Suprapubic skin (tissue), 4 donors: ENCODE data around the gene SERPINF2. TPM values are rescaled to one million over a fixed set of nuclear protein-coding genes. Genes with fewer than 3 reads are reported as not detected.
"Not testable (repeated sequence)": the region's sequence is repeated elsewhere in the genome, so short reads cannot be mapped to it uniquely, and the experiment has no call there.

ENCODE experiments used
- DNase-seq, 2 donors: peaks; one replicate each; pipeline ENCODE4 v3.0.0-alpha.2; 2019; ENCODE audit warnings: low spot score in 2 of 2
- H3K27ac ChIP-seq: fragments of 200-600 bp; sonication (generic); one replicate; pipeline ENCODE4 v1.5.1; 2019
- H3K27me3 ChIP-seq: fragments of 200-600 bp; sonication (generic); one replicate; pipeline ENCODE4 v1.5.1; 2019
- H3K36me3 ChIP-seq: fragments of 200-600 bp; sonication (generic); one replicate; pipeline ENCODE4 v1.5.1; 2019
- H3K4me1 ChIP-seq: fragments of 200-600 bp; sonication (generic); one replicate; pipeline ENCODE4 v1.5.1; 2019
- H3K4me3 ChIP-seq: fragments of 200-600 bp; sonication (generic); one replicate; pipeline ENCODE4 v1.5.1; 2019; ENCODE audit warnings: mild to moderate bottlenecking
- H3K9me3 ChIP-seq: fragments of 200-600 bp; sonication (generic); one replicate; pipeline ENCODE4 v1.5.1; 2019
- EP300 ChIP-seq: sonication (generic); formaldehyde crosslinking; IDR thresholded peaks from one replicate; pipeline ENCODE4 v1.6.1; 2017; ENCODE audit warnings: antibody characterized with exemption
- POLR2A ChIP-seq, 2 donors: fragments of 450-650 bp; IDR thresholded peaks; one replicate each; pipeline ENCODE4 v1.6.1; 2017; ENCODE audit warnings: antibody characterized with exemption in 2 of 2, mild to moderate bottlenecking in 2 of 2, moderate library complexity in 2 of 2
- POLR2AphosphoS5 ChIP-seq, 3 donors: sonication (generic); formaldehyde crosslinking; IDR thresholded peaks; one replicate each; pipeline ENCODE4 v1.6.1; 2017; ENCODE audit warnings: antibody characterized with exemption in 3 of 3
- WGBS: methylation state at CpG from one replicate; pipeline ENCODE4 v1.1.5; 2018; 5-methylcytosine and 5-hydroxymethylcytosine counted together
- total RNA-seq, 4 donors: library from RNA; depleted of rRNA; stranded (reverse); fragments of >200 nt; gene quantifications; one replicate each; pipeline ENCODE4 v1.1.0, GENCODE V29; 2016
- TF ChIP-seq, protein P1 (sequence below), 2 donors: fragments of 200-600 bp in 1 of 2; fragments of 450-650 bp in 1 of 2; sonication (generic) in 1 of 2; IDR thresholded peaks; one replicate each; pipeline ENCODE4 v1.5.1; 2016 to 2019; ENCODE audit warnings: antibody characterized with exemption in 2 of 2, mild to moderate bottlenecking in 1 of 2, moderate library complexity in 1 of 2

SERPINF2 gene
- total RNA-seq, 4 donors from 2014 or later, result 3.9 to 7.4 (median 5.9) TPM

DNA sequence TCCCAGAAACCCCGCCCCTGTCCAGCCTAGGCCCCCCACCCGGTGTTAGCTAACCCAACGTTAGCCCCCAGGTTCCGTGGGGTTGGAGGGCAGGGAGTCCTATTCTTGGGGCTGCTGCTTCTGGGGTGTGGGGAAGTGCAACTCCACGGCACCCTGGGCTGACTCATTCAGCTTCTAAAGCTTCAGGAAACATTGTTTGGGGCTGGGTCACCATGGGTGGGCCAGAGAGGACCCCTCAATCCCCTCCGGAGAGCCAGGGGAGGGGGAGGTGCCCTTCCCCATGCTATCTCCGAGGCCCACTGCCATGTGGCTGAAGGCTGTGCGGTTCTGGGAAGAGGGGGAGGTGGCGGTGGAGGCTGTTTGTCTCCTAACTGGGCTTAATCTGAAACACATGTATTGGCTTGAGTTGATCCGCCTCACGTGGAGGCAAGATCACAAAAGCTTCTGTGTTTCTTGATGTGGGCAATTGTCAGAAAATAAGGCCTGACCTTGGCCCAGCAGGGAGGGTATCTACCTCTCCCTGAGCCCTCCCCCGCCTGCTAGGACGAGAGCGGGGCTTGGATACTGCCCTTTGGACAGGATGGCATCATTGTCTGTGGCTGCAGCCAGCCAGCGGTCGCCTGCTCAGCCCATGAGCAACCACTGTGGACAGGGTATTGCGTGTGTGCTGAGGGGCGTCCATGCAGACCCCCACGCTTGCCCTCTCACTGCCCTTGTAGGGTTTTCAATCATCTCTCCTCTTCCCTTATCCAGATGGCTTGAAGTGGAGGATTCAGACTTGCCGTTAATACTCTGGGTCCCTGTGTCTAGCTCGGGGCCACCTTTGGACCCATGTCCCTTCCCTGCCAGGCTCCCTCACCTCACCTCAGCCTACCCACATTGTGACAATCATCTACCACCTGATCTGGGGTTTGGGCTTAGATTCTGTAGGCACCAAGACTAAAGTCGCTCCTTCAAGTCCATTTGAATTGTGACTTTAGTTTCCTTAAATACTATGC lies 20.5 kb downstream of the SERPINF2 start:
- H3K27ac ChIP-seq, result peak overlapping the region; percentile 84
- H3K27me3 ChIP-seq, result no peaks in the 10 kb centered on the region
- H3K4me3 ChIP-seq, result peak overlapping the region; percentile 49
- H3K4me1 ChIP-seq, result peaks cover 54% of the 10 kb centered on the region
- peaks cover 3% of the 10 kb centered on the region for H3K36me3 ChIP-seq
- peak in 1 of 2 donors; percentile 86 for DNase-seq
- H3K9me3 ChIP-seq, result no peaks in the 10 kb centered on the region
- WGBS, result 40% methylated on average over 17 of the region's 22 CpGs
- no peak for TF ChIP-seq POLR2A (IDR thresholded peaks at IDR 0.05)
- TF ChIP-seq, protein P1, sequence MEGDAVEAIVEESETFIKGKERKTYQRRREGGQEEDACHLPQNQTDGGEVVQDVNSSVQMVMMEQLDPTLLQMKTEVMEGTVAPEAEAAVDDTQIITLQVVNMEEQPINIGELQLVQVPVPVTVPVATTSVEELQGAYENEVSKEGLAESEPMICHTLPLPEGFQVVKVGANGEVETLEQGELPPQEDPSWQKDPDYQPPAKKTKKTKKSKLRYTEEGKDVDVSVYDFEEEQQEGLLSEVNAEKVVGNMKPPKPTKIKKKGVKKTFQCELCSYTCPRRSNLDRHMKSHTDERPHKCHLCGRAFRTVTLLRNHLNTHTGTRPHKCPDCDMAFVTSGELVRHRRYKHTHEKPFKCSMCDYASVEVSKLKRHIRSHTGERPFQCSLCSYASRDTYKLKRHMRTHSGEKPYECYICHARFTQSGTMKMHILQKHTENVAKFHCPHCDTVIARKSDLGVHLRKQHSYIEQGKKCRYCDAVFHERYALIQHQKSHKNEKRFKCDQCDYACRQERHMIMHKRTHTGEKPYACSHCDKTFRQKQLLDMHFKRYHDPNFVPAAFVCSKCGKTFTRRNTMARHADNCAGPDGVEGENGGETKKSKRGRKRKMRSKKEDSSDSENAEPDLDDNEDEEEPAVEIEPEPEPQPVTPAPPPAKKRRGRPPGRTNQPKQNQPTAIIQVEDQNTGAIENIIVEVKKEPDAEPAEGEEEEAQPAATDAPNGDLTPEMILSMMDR (IDR thresholded peaks at IDR 0.05), result no peak
- peak in 2 of 3 donors; percentile 32 to 43 for TF ChIP-seq POLR2AphosphoS5 (IDR thresholded peaks at IDR 0.05)

DNA sequence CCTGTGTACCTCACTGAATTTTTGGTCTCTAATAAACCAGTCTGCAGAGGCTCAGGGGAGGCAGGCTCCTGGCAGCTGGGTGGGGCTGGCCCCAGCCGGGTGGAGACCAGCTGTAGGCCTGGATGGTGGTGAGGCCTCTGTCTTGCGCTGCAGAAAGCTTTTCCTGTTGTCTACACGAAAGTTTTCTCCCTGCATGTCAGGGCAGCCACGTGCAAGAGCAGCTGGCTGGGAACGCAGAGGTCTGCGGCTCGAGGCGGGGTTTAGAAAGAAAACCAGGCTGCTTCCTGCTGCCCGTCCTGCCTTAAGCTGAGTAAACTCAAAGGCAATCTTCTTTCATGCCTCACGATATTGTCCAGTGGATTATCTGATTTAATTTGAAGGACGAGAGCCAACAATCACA lies 21.6 kb downstream of the SERPINF2 start:
- peak overlapping the region; percentile 84 for H3K27ac ChIP-seq
- H3K36me3 ChIP-seq, result peaks cover 3% of the 10 kb centered on the region
- DNase-seq, result peak; percentile 85 to 90
- WGBS, result 4% methylated on average over 9 of the region's 11 CpGs
- H3K4me3 ChIP-seq, result peak overlapping the region; percentile 49
- no peaks in the 10 kb centered on the region for H3K27me3 ChIP-seq
- no peaks in the 10 kb centered on the region for H3K9me3 ChIP-seq
- TF ChIP-seq POLR2A (IDR thresholded peaks at IDR 0.05), result no peak
- TF ChIP-seq POLR2AphosphoS5 (IDR thresholded peaks at IDR 0.05), result peak in 2 of 3 donors; percentile 74 to 75
- peaks cover 55% of the 10 kb centered on the region for H3K4me1 ChIP-seq

DNA sequence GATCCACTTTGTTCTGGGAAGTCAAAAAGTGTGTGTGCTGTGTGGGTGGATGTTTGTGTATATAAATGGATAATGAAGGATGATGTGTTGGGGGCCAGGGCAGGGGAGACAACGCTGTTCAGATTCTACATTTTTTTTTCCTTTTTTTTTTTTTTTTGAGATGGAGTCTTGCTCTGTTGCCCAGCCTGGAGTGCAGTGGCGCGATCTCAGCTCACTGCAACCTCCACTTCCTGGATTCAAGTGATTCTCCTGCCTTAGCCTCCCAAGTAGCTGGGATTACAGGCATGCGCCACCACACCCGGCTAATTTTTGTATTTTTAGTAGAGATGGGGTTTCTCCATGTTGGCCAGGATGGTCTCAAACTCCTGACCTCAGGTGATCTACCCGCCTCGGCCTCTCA lies 22.0 kb downstream of the SERPINF2 start:
- Histone ChIP-seq H3K4me1 (peaks cover 59% of the 10 kb centered on the region), H3K27ac (peak overlapping the region; percentile 84)
- not testable (repeated sequence) for DNase-seq, H3K36me3 ChIP-seq, H3K27me3 ChIP-seq, H3K9me3 ChIP-seq, H3K4me3 ChIP-seq
- WGBS, result 82% methylated on average over 7 of the region's 7 CpGs

DNA sequence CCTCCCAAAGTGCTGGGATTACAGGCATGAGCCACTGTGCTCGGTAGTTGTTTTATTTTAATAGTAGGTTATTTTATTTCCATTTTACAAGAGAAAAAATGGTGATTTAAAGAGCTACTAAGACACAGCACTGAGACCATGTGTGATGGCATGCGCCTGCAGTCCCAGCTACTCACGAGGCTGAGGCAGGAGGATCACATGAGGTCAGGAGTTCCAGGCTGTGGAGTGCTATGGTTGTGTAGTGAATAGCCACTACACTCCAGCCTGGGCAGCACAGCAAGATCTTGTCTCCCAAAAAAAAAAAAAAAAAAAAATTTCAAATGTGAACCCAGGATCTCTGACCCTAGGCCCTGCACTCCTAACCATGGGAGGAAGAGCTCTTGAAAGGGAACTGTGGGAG lies 22.9 kb downstream of the SERPINF2 start:
- TF ChIP-seq, protein P1 (IDR thresholded peaks at IDR 0.05), result no peak
- TF ChIP-seq POLR2A (IDR thresholded peaks at IDR 0.05) (no peak), EP300 (no peak), POLR2AphosphoS5 (IDR thresholded peaks at IDR 0.05) (no peak)
- peaks cover 66% of the 10 kb centered on the region for H3K4me1 ChIP-seq
- WGBS, result 76% methylated on average over 3 of the region's 3 CpGs
- peaks cover 10% of the 10 kb centered on the region for H3K36me3 ChIP-seq
- H3K27me3 ChIP-seq, result no peaks in the 10 kb centered on the region
- no peak overlapping the region for H3K4me3 ChIP-seq
- H3K9me3 ChIP-seq, result no peaks in the 10 kb centered on the region
- no peak for DNase-seq
- H3K27ac ChIP-seq, result peak overlapping the region; percentile 84

DNA sequence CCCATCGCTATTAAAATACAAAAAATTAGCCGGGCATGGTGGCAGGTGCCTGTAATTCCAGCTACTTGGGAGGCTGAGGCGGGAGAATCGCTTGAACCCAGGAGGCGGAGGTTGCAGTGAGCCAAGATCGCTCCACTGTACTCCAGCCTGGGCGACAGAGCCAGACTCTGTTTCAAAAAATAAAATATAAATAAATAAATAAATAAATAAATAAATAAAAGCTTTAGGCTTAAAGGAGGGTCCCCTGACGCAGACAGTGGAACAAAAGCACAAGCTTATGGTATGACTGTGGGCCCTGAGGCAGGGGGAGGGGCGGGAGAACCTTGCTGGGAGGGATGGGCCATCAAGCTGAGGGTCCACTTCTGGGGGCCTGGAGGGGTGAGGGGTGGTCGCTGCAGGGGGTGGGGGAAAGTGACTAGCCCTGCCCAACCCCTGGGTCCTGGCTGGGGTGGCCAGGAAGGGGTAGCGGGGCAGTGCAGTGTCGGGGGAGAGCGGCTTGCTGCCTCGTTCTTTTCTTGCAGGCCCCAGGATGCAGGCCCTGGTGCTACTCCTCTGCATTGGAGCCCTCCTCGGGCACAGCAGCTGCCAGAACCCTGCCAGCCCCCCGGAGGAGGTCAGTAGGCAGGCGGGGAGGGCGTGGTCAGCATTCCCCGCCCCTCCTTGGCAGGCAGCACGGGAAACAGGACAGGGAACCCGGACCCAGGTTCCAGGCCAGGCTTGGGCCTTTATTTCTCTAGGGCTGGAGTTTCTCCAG lies 23.9 kb downstream of the SERPINF2 start:
- peaks cover 18% of the 10 kb centered on the region for H3K36me3 ChIP-seq
- no peak for DNase-seq
- H3K27ac ChIP-seq, result no peak overlapping the region
- no peaks in the 10 kb centered on the region for H3K9me3 ChIP-seq
- H3K4me3 ChIP-seq, result no peak overlapping the region
- TF ChIP-seq POLR2A (IDR thresholded peaks at IDR 0.05), result no peak
- no peak for TF ChIP-seq EP300
- TF ChIP-seq POLR2AphosphoS5 (IDR thresholded peaks at IDR 0.05), result no peak
- TF ChIP-seq, protein P1 (IDR thresholded peaks at IDR 0.05), result no peak
- WGBS, result 77% methylated on average over 13 of the region's 21 CpGs
- peaks cover 72% of the 10 kb centered on the region for H3K4me1 ChIP-seq
- H3K27me3 ChIP-seq, result no peaks in the 10 kb centered on the region

DNA sequence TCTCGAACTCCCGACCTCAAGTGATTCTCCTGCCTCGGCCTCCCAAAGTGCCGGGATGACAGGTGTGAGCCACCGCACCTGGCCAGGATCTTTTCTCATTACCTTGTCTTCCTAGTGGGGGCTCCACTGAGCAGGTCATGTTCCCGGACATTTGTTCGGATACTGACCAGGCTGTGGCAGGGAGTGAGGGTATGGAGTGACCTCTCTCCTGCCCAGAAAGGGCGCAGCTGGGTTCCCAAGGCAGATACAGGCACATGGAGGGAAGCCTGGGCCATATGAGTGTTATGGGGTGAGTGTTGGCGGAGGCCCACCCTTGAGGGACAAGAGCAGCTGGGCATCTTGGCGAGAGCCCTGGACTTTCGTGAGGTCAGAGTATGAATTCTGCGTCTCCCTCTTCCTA lies 24.7 kb downstream of the SERPINF2 start:
- no peaks in the 10 kb centered on the region for H3K9me3 ChIP-seq
- no peaks in the 10 kb centered on the region for H3K27me3 ChIP-seq
- H3K36me3 ChIP-seq, result peaks cover 18% of the 10 kb centered on the region
- no peak overlapping the region for H3K27ac ChIP-seq
- no peak overlapping the region for H3K4me3 ChIP-seq
- 86% methylated on average over 12 of the region's 12 CpGs for WGBS
- no peak for DNase-seq
- peaks cover 69% of the 10 kb centered on the region for H3K4me1 ChIP-seq
- TF ChIP-seq POLR2AphosphoS5 (IDR thresholded peaks at IDR 0.05) (no peak), EP300 (no peak), POLR2A (IDR thresholded peaks at IDR 0.05) (no peak)
- TF ChIP-seq, protein P1 (IDR thresholded peaks at IDR 0.05), result no peak
